Endothelial cell of umbilical vein (primary cell): ENCODE measurements around the gene LRRC28. TPM values are rescaled to one million over a fixed set of nuclear protein-coding genes. Genes with fewer than 3 reads are reported as not detected.

Experiments
- BruUV-seq: library from RNA; stranded (reverse); fragments of 400-500 nt; replicated peaks from 2 replicates; lab custom pipeline; 2021; lab: Mats Ljungman, UMichigan
- CTCF ChIA-PET: fragments of 300-600, 350-600 bp; sonication (Branson Sonifier 250); formaldehyde crosslinking; loops from one replicate; lab custom pipeline; 2021; ENCODE audit warnings: antibody characterized with exemption, inconsistent platforms; lab: Charles Lee
- POLR2A ChIA-PET: fragments of 300-600, 350-600 bp; sonication (Branson Sonifier 250); formaldehyde crosslinking; loops from one replicate; lab custom pipeline; 2021; ENCODE audit warnings: antibody characterized with exemption, inconsistent platforms; lab: Charles Lee
- DNase-seq: peaks from one replicate; pipeline ENCODE4 v3.0.0-alpha.2; 2011; ENCODE audit warnings: low read depth, low spot score
- FAIRE-seq: peaks from 2 replicates; lab custom pipeline; 2011; peaks lifted over from hg19 to GRCh38; lab: Jason Lieb, UNC
- H2AFZ ChIP-seq: 2 replicates; pipeline ENCODE4 v1.6.0; 2012; ENCODE audit warnings: low read depth, low read length, control low read depth, inconsistent platforms
- H3K27ac ChIP-seq: 2 replicates; pipeline ENCODE4 v1.5.1; 2011; ENCODE audit warnings: low read depth, mild to moderate bottlenecking, control low read depth, low read length, moderate library complexity; ENCODE audit not compliant: insufficient read depth
- H3K27me3 ChIP-seq, 2 experiments: 2 replicates each; pipeline versions ENCODE4 v1.6.0 to v1.6.1; 2011; ENCODE audit warnings: low read length in 2 of 2, mixed read lengths in 1 of 2; ENCODE audit not compliant: control insufficient read depth in 2 of 2, insufficient read depth in 2 of 2
- H3K36me3 ChIP-seq, 2 experiments: 2 replicates in 1 of 2; 3 replicates in 1 of 2; pipeline ENCODE4 v1.5.1; 2011; ENCODE audit warnings: low read length in 2 of 2, mild to moderate bottlenecking in 1 of 2, moderate library complexity in 1 of 2; ENCODE audit not compliant: control insufficient read depth in 2 of 2, insufficient read depth in 2 of 2; ENCODE audit errors: extremely low read depth in 1 of 2
- H3K4me1 ChIP-seq: 3 replicates; pipeline ENCODE4 v1.5.1; 2011; ENCODE audit warnings: mild to moderate bottlenecking, low read length; ENCODE audit not compliant: control insufficient read depth, insufficient read depth; ENCODE audit errors: extremely low read depth
- H3K4me2 ChIP-seq: 2 replicates; pipeline ENCODE4 v1.6.1; 2011; ENCODE audit warnings: low read length, control low read depth, mixed read lengths; ENCODE audit not compliant: insufficient read depth
- H3K4me3 ChIP-seq, 3 experiments: fragments of 200-600 bp in 1 of 3; sonication (generic), shearing (Covaris generic) in 1 of 3; replicated peaks in 1 of 3; 2 replicates each; pipeline ENCODE4 v1.5.1; 2011 to 2016; ENCODE audit warnings: control low read depth in 3 of 3, low read length in 3 of 3, mild to moderate bottlenecking in 2 of 3, inconsistent platforms in 1 of 3, low read depth in 1 of 3, moderate library complexity in 1 of 3; ENCODE audit not compliant: insufficient read depth in 1 of 3
- H3K79me2 ChIP-seq: 2 replicates; pipeline ENCODE4 v1.6.0; 2012; ENCODE audit warnings: low read length, inconsistent platforms; ENCODE audit not compliant: control insufficient read depth, insufficient read depth
- H3K9ac ChIP-seq: replicated peaks from 2 replicates; pipeline ENCODE3; 2011; ENCODE audit warnings: low read length, control low read depth; ENCODE audit not compliant: insufficient read depth; ENCODE audit errors: extremely low read depth
- H3K9me1 ChIP-seq: replicated peaks from 3 replicates; pipeline ENCODE4 v1.6.0; 2011; ENCODE audit warnings: mild to moderate bottlenecking, low read length; ENCODE audit not compliant: control insufficient read depth, insufficient read depth; ENCODE audit errors: extremely low read depth
- H3K9me3 ChIP-seq: replicated peaks from 2 replicates; pipeline ENCODE4 v1.5.1; 2012; ENCODE audit warnings: low read length, inconsistent platforms; ENCODE audit not compliant: control insufficient read depth, insufficient read depth
- H4K20me1 ChIP-seq: replicated peaks from 2 replicates; pipeline ENCODE3; 2011; ENCODE audit warnings: mild to moderate bottlenecking, low read length; ENCODE audit not compliant: control insufficient read depth, insufficient read depth; ENCODE audit errors: extremely low read depth
- EZH2 ChIP-seq: IDR thresholded peaks from 2 replicates; pipeline ENCODE4 v1.6.1; 2012; ENCODE audit warnings: borderline replicate concordance, low read depth, mild to moderate bottlenecking, moderate library complexity, low read length, inconsistent platforms; ENCODE audit not compliant: severe bottlenecking
- FOS ChIP-seq: IDR thresholded peaks from 2 replicates; pipeline ENCODE4 v1.6.1; 2011; ENCODE audit warnings: mild to moderate bottlenecking, low read length, moderate library complexity, borderline replicate concordance; ENCODE audit not compliant: insufficient read depth
- GATA2 ChIP-seq: IDR thresholded peaks from 2 replicates; pipeline ENCODE4 v1.7.0; 2011; ENCODE audit warnings: low read depth, mild to moderate bottlenecking, moderate library complexity, mixed read lengths, low read length; ENCODE audit not compliant: insufficient read length, insufficient read depth
- JUN ChIP-seq: IDR thresholded peaks from 2 replicates; pipeline ENCODE4 v1.6.1; 2011; ENCODE audit warnings: borderline replicate concordance, low read depth; ENCODE audit not compliant: insufficient read length, insufficient read depth
- MYC ChIP-seq: IDR thresholded peaks from one replicate; pipeline ENCODE4 v1.6.1; 2011; ENCODE audit warnings: mild to moderate bottlenecking, low read depth, low read length
- POLR2A ChIP-seq: IDR thresholded peaks from 2 replicates; pipeline ENCODE4 v1.6.1; 2012; ENCODE audit warnings: low read depth, mild to moderate bottlenecking, control low read depth, low read length
- POLR2AphosphoS5 ChIP-seq: IDR thresholded peaks from 2 replicates; pipeline ENCODE4 v1.6.1; 2012; ENCODE audit warnings: low read depth, mild to moderate bottlenecking, control low read depth, low read length, moderate library complexity; ENCODE audit not compliant: insufficient read depth
- dilution Hi-C: fragments of 300-500 bp; cut with MboI; formaldehyde crosslinking; loops from one replicate; pipeline ENCODE4 v1.15.0; 2019; ENCODE audit warnings: low sequenced_read_pairs; ENCODE audit not compliant: extremely low pct_ligation_motif_present
- intact Hi-C: fragments of 100-400 bp; cut with micrococcal nuclease; formaldehyde crosslinking; loops from one replicate; pipeline ENCODE4 v1.10.0; 2022
- polyA plus RNA-seq, 4 experiments: library from polyadenylated mRNA; depleted of rRNA in 3 of 4; stranded (reverse) in 3 of 4; unstranded in 1 of 4; fragments of >200 nt; gene quantifications; 2 replicates each; pipeline versions ENCODE4 v1.2.1 to v1.2.3, GENCODE V29; 2011 to 2012; ENCODE audit warnings: missing spikeins in 1 of 4
- total RNA-seq: library from RNA; stranded (reverse); gene quantifications from 2 replicates; pipeline ENCODE4 v1.2.3, GENCODE V29; 2021
- TF ChIP-seq, protein P1 (sequence below): IDR thresholded peaks from 2 replicates; pipeline ENCODE4 v1.6.1; 2011; ENCODE audit not compliant: insufficient read depth, insufficient read length
- TF ChIP-seq, protein P2 (sequence below), 2 donors: IDR thresholded peaks; 1 replicate in 1 of 2; 2 replicates in 1 of 2; pipeline ENCODE4 v1.5.1; 2011; ENCODE audit warnings: low read length in 2 of 2, mild to moderate bottlenecking in 2 of 2, moderate library complexity in 2 of 2, control low read depth in 1 of 2, inconsistent platforms in 1 of 2, low read depth in 1 of 2; ENCODE audit not compliant: insufficient read depth in 1 of 2; ENCODE audit errors: extremely low read depth in 1 of 2

Gene LRRC28
- total and polyA plus RNA-seq, 2 donors (not counting 3 experiments of a cell fraction or from before 2014, with no cell fraction given) = 19.6 to 26.7 TPM

DNA sequence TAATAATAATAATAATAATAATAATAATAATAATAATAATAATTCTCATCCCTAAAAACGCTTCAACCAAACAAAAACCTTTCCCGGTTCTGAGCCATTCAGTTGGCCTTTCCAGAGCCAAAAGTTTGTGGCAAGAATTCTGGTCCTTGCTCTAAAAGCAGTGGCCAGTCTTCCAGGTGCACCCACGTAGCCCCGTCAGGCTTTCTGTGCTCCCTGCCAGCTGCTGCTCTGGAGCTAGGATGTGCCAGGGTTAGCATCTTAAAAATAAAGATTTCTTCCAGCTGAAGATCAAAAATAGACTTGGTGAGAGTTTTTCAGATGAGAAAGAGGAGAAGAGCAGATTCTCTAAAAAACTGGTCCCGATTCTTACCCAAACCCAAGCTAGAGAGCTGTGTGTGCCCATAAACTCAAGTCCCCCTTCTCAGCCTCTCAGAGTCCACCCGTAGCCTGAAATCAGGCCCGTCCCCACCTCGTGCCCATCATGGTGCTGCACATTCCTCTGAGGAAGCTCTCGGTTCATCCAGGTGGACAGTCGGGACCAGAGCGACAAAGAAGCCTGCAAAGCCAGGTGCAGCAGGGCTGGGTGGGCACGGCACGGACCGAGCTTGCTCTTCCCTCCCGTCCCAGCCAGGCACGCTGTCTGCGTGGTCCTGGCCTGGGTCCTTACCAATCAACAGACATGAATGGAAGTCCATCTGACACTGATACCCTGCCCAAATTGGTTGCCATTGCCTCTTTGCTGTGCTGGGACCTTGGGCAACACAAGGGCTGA, 155.6 kb downstream of the LRRC28 start:
- H2AFZ ChIP-seq = no peak overlapping the region
- H3K36me3 ChIP-seq = no peaks in the 10 kb centered on the region
- no peaks in the 10 kb centered on the region for H3K4me1 ChIP-seq
- dilution Hi-C loops = no loop called here
- FAIRE-seq (no peak), DNase-seq (no peak)
- intact Hi-C loops = loop anchor here (5.0 kb wide), 1 partner anchor 160 kb away; the partner anchor contains the start of gene MEF2A
- H3K4me3 ChIP-seq = no peak overlapping the region
- POLR2A ChIA-PET = interaction anchor here (1.0 kb wide), 1 partner anchor 72 kb away, joined by 4 read pairs; no protein-coding TSS in a partner anchor
- H3K9me3 ChIP-seq = no peaks in the 10 kb centered on the region
- H3K4me2 ChIP-seq = no peak overlapping the region
- no peaks in the 10 kb centered on the region for H3K27me3 ChIP-seq
- no peak overlapping the region for H3K27ac ChIP-seq
- H4K20me1 ChIP-seq = no peaks in the 10 kb centered on the region
- no peak overlapping the region for H3K9ac ChIP-seq
- BruUV-seq = no TSS peak
- no peaks in the 10 kb centered on the region for H3K79me2 ChIP-seq
- no peaks in the 10 kb centered on the region for H3K9me1 ChIP-seq
- TF ChIP-seq, protein P1, sequence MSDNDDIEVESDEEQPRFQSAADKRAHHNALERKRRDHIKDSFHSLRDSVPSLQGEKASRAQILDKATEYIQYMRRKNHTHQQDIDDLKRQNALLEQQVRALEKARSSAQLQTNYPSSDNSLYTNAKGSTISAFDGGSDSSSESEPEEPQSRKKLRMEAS = no peak
- TF ChIP-seq POLR2AphosphoS5 (no peak), JUN (no peak), MYC (no peak), FOS (no peak), EZH2 (no peak), POLR2A (no peak), GATA2 (no peak)
- TF ChIP-seq, protein P2, sequence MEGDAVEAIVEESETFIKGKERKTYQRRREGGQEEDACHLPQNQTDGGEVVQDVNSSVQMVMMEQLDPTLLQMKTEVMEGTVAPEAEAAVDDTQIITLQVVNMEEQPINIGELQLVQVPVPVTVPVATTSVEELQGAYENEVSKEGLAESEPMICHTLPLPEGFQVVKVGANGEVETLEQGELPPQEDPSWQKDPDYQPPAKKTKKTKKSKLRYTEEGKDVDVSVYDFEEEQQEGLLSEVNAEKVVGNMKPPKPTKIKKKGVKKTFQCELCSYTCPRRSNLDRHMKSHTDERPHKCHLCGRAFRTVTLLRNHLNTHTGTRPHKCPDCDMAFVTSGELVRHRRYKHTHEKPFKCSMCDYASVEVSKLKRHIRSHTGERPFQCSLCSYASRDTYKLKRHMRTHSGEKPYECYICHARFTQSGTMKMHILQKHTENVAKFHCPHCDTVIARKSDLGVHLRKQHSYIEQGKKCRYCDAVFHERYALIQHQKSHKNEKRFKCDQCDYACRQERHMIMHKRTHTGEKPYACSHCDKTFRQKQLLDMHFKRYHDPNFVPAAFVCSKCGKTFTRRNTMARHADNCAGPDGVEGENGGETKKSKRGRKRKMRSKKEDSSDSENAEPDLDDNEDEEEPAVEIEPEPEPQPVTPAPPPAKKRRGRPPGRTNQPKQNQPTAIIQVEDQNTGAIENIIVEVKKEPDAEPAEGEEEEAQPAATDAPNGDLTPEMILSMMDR (IDR thresholded peaks at IDR 0.05; ENCODE audit: extremely low read depth in 1 of 2, insufficient read depth in 1 of 2, low read depth in 1 of 2, low read length in 2 of 2) = no peak
- CTCF ChIA-PET = interaction anchor here (1.5 to 4.9 kb wide), 3 partner anchors 105 to 297 kb away, joined by 3 to 121 read pairs (median 32); partner anchors contain the start of gene MEF2A
